GM12878 (cell line): ENCODE measurements around the gene SLC9A7. TPM values are rescaled to one million over a fixed set of nuclear protein-coding genes. Genes with fewer than 3 reads are reported as not detected.

Experiments used
- ASH2L ChIP-seq: fragments of 300-600, 200-600 bp; sonication (generic); IDR thresholded peaks from 2 replicates; pipeline ENCODE4 v1.6.1; 2017; ENCODE audit warnings: low read depth, mild to moderate bottlenecking, borderline replicate concordance
- ATF7 ChIP-seq: fragments of 450-650 bp; IDR thresholded peaks from 2 replicates; pipeline ENCODE4 v1.6.1; 2016; ENCODE audit warnings: low read depth, mild to moderate bottlenecking
- BRCA1 ChIP-seq: IDR thresholded peaks from 2 replicates; pipeline ENCODE4 v1.6.1; 2011; ENCODE audit warnings: low read depth, low read length, improper control_type of control experiment
- CEBPB ChIP-seq, 2 experiments: fragments of 150-350 bp in 1 of 2; IDR thresholded peaks; 2 replicates each; pipeline ENCODE4 v1.6.1; 2012 to 2014; ENCODE audit warnings: low read depth in 2 of 2, low read length in 2 of 2, borderline replicate concordance in 1 of 2, inconsistent platforms in 1 of 2
- CHD1 ChIP-seq: IDR thresholded peaks from 2 replicates; pipeline ENCODE4 v1.6.1; 2012; ENCODE audit warnings: low read depth, low read length, improper control_type of control experiment
- EZH2 ChIP-seq: IDR thresholded peaks from 2 replicates; pipeline ENCODE4 v1.6.1; 2012; ENCODE audit warnings: low read depth, mild to moderate bottlenecking, control low read depth, inconsistent platforms, low read length, borderline replicate concordance; ENCODE audit not compliant: control insufficient read depth
- FOS ChIP-seq: IDR thresholded peaks from 3 replicates; pipeline ENCODE4 v1.6.1; 2011; ENCODE audit warnings: borderline replicate concordance; ENCODE audit not compliant: insufficient read length; ENCODE audit errors: extremely low read depth
- KDM1A ChIP-seq: fragments of 200-600 bp; sonication (generic); IDR thresholded peaks from 2 replicates; pipeline ENCODE4 v1.6.1; 2016; ENCODE audit warnings: borderline replicate concordance
- MTA2 ChIP-seq: fragments of 450-650 bp; IDR thresholded peaks from 2 replicates; pipeline ENCODE4 v1.6.1; 2016; ENCODE audit warnings: low read depth, mild to moderate bottlenecking, moderate library complexity
- NBN ChIP-seq: fragments of 450-650 bp; IDR thresholded peaks from 2 replicates; pipeline ENCODE4 v1.6.1; 2016
- NR2F1 ChIP-seq: fragments of 450-650 bp; conservative IDR thresholded peaks from 2 replicates; pipeline ENCODE4 v1.6.1; 2017; ENCODE audit warnings: mild to moderate bottlenecking
- RAD21 ChIP-seq: IDR thresholded peaks from 2 replicates; pipeline ENCODE4 v1.6.1; 2011; ENCODE audit warnings: mild to moderate bottlenecking, low read depth, low read length, moderate library complexity; ENCODE audit not compliant: insufficient read depth
- SMC3 ChIP-seq: IDR thresholded peaks from 2 replicates; pipeline ENCODE4 v1.6.1; 2011; ENCODE audit warnings: low read length, improper control_type of control experiment, borderline replicate concordance
- SPI1 ChIP-seq: IDR thresholded peaks from 2 replicates; pipeline ENCODE4 v1.6.1; 2011; ENCODE audit warnings: low read depth, mild to moderate bottlenecking, low read length, moderate library complexity, borderline replicate concordance; ENCODE audit not compliant: insufficient read depth
- SUZ12 ChIP-seq: fragments of 200-600 bp; sonication (generic); IDR thresholded peaks from one replicate; pipeline ENCODE4 v1.6.1; 2018; ENCODE audit warnings: antibody characterized with exemption, mild to moderate bottlenecking; ENCODE audit not compliant: unreplicated experiment
- ZBED1 ChIP-seq: IDR thresholded peaks from 2 replicates; pipeline ENCODE4 v1.6.1; 2016; ENCODE audit warnings: borderline replicate concordance
- ZNF207 ChIP-seq: fragments of 450-650 bp; IDR thresholded peaks from 2 replicates; pipeline ENCODE4 v1.6.1; 2014; ENCODE audit warnings: antibody characterized with exemption, mild to moderate bottlenecking, borderline replicate concordance
- ZNF217 ChIP-seq: fragments of 450-650 bp; IDR thresholded peaks from 2 replicates; pipeline ENCODE4 v1.6.1; 2017; ENCODE audit warnings: antibody characterized with exemption, mild to moderate bottlenecking
- polyA plus RNA-seq, 11 experiments: library from polyadenylated mRNA; depleted of rRNA in 4 of 11; unstranded in 6 of 11; stranded (reverse) in 5 of 11; fragments of >200 nt; fragmentation: Nextera tagmentation in 4 of 11; fragmentation: Illumina TruSeq in 1 of 11; extraction: Ambion mirVana in 4 of 11; extraction: Trizol in 1 of 11; gene quantifications; 1 replicate in 1 of 11; 2 replicates in 10 of 11; pipeline versions ENCODE4 v1.2.1 to v1.2.3, GENCODE V29; 2011 to 2016; ENCODE audit warnings: inconsistent platforms in 2 of 11, missing spikeins in 2 of 11, low read depth in 1 of 11
- total RNA-seq, 4 experiments: library from RNA; depleted of rRNA in 3 of 4; stranded (reverse); fragments of >200 nt in 3 of 4; fragmentation: Illumina TruSeq in 1 of 4; extraction: Trizol in 1 of 4; gene quantifications; 2 replicates each; pipeline versions ENCODE4 v1.2.1 to v1.2.3, GENCODE V29; 2013 to 2021
- TF ChIP-seq, protein P1 (sequence below): fragments of 450-650 bp; formaldehyde crosslinking; IDR thresholded peaks from 2 replicates; pipeline ENCODE4 v1.4.0; 2020; ENCODE audit warnings: mild to moderate bottlenecking, moderate library complexity
- TF ChIP-seq, protein P2 (sequence below): fragments of 450-650 bp; IDR thresholded peaks from 2 replicates; pipeline ENCODE4 v1.6.1; 2018; ENCODE audit warnings: borderline replicate concordance, mild to moderate bottlenecking; ENCODE audit not compliant: partially characterized antibody
- TF ChIP-seq, protein P3 (sequence below): fragments of 450-650 bp; IDR thresholded peaks from 2 replicates; pipeline ENCODE4 v1.6.1; 2017; ENCODE audit warnings: low read depth, mild to moderate bottlenecking, moderate library complexity
- TF ChIP-seq, protein P4 (sequence below): IDR thresholded peaks from 2 replicates; pipeline ENCODE4 v1.6.1; 2011; ENCODE audit warnings: borderline replicate concordance, low read depth, mild to moderate bottlenecking, moderate library complexity, mixed read lengths, low read length; ENCODE audit not compliant: insufficient read depth; ENCODE audit errors: extremely low read length

SLC9A7 gene
- total and polyA plus RNA-seq, 10 of the 15 experiments (the other 5 are each of a cell fraction or from before 2014, with no cell fraction given), result 5.0 to 62.8 (median 30.5) TPM

DNA sequence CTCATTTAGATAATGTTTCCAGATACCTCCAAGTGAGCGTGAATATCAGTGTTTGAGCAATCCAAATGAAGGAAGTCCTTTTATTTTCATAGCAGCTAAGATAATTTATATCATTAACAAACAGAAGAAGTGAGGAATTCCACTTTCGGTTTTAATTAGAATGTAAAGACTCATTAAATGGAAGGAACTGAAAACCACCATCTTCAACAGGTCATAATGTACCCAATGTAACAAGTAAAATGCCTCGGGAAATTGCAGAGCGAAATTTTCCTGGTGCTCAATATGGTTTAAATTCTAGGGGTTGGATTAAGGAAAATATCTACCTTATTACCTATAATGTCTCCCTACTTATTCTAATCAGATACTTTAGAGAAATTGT, 33.9 kb upstream of the SLC9A7 start (continued):
- TF ChIP-seq ZBED1 (no peak), MTA2 (peak; percentile 95), RAD21 (no peak), ASH2L (no peak), SUZ12 (no peak), ZNF207 (no peak), NBN (no peak), CEBPB (IDR thresholded peaks at IDR 0.05; ENCODE audit: borderline replicate concordance in 1 of 2, low read depth in 2 of 2, low read length in 2 of 2) (no peak), SMC3 (no peak), SPI1 (peak; percentile 58; the same call in 1 of the 2 replicates), NR2F1 (peak; percentile 28; the same call in 1 of the 2 replicates), ATF7 (peak; percentile 10; the same call in 1 of the 2 replicates), FOS (no peak), KDM1A (no peak), ZNF217 (no peak), BRCA1 (no peak), EZH2 (no peak), CHD1 (no peak)
- TF ChIP-seq, protein P1, sequence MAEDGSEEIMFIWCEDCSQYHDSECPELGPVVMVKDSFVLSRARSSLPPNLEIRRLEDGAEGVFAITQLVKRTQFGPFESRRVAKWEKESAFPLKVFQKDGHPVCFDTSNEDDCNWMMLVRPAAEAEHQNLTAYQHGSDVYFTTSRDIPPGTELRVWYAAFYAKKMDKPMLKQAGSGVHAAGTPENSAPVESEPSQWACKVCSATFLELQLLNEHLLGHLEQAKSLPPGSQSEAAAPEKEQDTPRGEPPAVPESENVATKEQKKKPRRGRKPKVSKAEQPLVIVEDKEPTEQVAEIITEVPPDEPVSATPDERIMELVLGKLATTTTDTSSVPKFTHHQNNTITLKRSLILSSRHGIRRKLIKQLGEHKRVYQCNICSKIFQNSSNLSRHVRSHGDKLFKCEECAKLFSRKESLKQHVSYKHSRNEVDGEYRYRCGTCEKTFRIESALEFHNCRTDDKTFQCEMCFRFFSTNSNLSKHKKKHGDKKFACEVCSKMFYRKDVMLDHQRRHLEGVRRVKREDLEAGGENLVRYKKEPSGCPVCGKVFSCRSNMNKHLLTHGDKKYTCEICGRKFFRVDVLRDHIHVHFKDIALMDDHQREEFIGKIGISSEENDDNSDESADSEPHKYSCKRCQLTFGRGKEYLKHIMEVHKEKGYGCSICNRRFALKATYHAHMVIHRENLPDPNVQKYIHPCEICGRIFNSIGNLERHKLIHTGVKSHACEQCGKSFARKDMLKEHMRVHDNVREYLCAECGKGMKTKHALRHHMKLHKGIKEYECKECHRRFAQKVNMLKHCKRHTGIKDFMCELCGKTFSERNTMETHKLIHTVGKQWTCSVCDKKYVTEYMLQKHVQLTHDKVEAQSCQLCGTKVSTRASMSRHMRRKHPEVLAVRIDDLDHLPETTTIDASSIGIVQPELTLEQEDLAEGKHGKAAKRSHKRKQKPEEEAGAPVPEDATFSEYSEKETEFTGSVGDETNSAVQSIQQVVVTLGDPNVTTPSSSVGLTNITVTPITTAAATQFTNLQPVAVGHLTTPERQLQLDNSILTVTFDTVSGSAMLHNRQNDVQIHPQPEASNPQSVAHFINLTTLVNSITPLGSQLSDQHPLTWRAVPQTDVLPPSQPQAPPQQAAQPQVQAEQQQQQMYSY, result no peak
- TF ChIP-seq, protein P2, sequence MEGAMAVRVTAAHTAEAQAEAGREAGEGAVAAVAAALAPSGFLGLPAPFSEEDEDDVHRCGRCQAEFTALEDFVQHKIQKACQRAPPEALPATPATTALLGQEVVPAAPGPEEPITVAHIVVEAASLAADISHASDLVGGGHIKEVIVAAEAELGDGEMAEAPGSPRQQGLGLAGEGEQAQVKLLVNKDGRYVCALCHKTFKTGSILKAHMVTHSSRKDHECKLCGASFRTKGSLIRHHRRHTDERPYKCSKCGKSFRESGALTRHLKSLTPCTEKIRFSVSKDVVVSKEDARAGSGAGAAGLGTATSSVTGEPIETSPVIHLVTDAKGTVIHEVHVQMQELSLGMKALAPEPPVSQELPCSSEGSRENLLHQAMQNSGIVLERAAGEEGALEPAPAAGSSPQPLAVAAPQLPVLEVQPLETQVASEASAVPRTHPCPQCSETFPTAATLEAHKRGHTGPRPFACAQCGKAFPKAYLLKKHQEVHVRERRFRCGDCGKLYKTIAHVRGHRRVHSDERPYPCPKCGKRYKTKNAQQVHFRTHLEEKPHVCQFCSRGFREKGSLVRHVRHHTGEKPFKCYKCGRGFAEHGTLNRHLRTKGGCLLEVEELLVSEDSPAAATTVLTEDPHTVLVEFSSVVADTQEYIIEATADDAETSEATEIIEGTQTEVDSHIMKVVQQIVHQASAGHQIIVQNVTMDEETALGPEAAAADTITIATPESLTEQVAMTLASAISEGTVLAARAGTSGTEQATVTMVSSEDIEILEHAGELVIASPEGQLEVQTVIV, result no peak
- TF ChIP-seq, protein P3, sequence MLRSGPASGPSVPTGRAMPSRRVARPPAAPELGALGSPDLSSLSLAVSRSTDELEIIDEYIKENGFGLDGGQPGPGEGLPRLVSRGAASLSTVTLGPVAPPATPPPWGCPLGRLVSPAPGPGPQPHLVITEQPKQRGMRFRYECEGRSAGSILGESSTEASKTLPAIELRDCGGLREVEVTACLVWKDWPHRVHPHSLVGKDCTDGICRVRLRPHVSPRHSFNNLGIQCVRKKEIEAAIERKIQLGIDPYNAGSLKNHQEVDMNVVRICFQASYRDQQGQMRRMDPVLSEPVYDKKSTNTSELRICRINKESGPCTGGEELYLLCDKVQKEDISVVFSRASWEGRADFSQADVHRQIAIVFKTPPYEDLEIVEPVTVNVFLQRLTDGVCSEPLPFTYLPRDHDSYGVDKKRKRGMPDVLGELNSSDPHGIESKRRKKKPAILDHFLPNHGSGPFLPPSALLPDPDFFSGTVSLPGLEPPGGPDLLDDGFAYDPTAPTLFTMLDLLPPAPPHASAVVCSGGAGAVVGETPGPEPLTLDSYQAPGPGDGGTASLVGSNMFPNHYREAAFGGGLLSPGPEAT, result 0 out of 2 replicates have a peak, but pooled peaks have one; percentile 22
- TF ChIP-seq, protein P4, sequence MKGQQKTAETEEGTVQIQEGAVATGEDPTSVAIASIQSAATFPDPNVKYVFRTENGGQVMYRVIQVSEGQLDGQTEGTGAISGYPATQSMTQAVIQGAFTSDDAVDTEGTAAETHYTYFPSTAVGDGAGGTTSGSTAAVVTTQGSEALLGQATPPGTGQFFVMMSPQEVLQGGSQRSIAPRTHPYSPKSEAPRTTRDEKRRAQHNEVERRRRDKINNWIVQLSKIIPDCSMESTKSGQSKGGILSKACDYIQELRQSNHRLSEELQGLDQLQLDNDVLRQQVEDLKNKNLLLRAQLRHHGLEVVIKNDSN, result no peak
